Activated naive CD4-positive, alpha-beta T cell (primary cell): ENCODE results near the gene PPDPF.
"Not testable (repeated sequence)": the region's sequence is repeated elsewhere in the genome, so short reads cannot be mapped to it uniquely, and the experiment has no call there.

Experiments
- DNase-seq, 4 experiments: peaks; one replicate each; lab custom pipeline; 2025; lab: John Stamatoyannopoulos, UW

The PPDPF gene

DNA sequence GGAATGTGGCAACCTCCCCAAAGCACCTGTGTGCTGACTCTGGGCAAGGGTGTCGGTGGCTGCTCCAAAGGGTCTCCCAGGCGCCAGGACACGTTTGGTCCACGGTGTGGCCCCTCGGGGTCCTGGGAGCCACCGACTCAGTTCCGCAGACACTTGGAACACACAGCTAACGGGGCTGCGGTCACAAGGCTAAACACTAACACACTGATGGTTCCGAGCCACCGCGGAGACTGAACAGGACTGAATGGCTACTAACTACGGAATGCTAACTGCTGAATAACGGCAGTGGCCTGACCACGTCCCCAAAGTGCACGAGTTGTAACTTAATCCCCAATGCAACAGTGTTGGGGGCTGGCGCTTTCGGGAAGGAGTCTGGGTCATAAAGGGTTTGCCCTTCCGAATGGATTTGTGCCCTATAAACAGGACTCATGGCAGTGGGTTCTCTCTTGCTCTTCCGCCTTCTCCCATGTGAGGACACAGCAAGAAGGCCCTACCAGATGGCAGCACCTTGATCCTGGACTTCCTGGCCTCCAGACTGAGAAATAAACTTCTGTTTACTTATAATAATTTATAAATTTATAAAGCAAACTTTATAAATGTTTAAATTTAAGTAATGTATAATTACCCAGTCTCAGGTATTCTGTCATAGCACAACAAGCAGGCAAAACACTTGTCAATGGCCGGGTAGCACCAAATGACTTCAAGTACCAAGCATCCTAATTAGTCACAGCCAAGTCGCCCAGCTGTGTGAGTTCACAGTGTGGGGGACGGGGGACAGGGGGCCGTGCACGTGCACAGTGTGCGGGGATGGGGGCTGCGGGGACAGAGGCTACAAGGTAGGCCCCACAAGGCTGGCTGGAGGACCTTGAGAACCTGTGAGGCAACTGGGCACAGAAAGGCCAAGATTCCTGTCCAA is 19.4 kb upstream of the PPDPF start:
- no peak for DNase-seq

DNA sequence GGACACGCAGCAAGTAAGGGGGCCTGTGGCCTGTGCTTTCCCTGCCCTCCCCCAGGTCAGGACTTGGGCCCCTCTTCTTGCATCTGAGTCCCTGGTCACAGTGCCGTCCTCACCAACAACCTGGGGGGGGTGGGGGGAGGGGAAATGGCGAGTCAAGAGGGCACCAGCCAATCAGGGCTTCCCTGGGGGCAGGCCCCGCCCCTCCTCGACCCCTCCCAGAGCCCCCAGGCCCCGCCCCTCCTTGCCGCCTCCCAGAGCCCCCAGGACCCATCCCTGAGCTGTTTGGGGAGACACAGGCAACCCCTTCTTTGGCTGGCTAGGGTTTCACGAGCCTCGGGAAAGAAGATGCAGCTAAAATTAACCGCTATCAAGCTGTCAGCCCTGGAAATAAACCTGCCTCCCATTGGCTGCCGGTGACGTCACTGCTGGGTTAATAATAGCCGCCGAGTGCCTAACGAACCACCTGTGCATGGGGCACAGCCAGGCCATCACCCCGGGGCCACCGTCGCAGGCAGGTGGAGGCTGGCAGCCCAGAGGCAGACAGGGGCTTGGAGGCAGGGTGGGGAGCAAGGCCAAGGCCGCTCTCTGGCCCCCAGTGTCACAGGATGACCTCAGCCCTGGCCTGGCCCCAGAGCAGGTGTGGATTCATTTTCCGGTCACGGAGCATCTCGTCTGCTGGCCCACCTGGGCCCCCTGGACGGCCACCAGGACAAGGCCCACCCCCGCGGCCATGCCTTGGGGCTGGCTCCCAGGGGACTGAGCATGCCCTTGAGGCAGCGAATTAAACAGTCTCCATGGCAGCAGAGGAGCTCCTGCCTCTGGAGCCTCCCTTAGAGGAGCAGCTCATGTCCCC is 18.5 kb upstream of the PPDPF start:
- no peak for DNase-seq

DNA sequence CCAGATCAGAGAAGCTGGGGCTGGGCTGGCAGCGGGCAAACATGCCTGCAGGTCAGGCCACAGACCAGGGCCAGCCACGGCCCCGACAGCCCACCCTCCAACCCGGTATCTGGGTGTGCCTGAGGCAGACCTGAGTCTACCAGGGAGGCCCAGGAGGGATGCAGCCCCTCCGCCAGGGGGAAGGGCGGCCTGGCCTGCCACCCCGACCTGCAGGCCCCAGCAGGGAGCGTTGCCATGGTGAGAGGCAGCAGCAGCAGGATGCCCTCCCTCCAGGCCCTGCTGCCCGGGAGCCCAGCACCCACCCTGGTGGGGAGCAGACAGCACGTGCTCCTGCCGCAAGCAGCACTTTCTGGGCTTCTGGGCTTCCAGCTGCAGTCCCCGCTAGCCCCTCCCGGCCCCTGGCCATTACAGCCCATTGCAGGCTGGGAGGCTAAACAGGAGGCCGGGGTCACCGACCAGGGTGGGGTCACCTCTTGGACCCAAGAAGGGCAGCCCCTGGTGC is 17.8 kb upstream of the PPDPF start:
- DNase-seq, result no peak

DNA sequence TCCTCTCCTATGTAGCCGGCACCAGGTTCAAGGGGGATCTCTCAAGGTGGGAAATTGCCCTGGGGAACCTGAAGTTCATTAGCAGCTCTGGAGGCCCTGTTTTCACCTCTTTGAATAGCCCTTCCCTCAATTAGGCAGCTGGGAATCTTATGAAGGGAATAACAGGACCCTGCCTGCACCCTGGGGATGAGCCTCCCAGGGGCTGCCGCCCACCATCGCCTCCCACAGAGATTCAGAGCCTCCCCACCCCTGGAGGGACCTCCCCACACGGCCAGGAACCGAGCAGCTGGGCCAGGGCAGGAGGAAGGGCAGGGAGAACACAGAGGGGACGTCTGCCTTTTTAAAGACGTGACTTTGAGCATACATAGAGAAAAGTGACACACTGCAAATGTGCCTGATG is 17.0 kb upstream of the PPDPF start:
- DNase-seq, result no peak

DNA sequence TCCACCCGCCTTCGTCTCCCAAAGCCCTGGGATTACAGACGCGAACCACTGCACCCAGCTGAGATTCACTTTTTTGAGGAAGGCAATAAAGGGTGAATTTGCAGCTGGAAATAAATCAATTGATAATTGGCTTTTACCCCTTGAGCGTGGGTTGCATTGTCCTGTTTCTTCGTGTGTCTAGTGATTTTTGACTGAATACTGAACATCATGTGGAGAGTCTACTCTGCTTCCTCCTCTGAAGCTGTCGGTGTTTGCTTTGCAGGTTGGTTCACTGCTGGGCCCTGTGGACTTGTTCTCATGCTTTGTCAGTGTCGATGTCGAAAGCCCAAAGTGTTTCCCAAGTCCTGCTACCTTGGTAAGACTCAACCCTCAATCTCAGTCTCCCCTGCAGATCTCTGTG is 15.9 kb upstream of the PPDPF start:
- no peak for DNase-seq

DNA sequence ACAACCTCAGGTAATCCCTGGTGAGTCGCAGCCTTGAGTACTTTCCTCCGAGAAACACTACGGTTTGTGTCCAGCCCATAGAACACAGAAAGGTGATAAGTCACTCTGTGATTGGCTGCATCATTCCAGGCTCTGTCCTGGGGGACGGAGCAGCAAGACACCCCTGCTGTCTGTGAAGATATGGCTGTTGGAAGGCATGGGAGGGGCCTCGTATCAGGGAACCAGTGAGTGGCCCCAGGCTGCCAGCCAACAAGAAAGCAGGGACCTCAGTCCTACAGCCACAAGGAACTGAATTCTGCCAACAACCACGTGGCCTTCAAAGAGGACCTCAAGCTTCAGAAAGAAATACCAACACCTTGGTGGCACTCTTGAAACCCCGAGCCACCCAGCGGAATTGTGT is 15.3 kb upstream of the PPDPF start:
- DNase-seq, result no peak

DNA sequence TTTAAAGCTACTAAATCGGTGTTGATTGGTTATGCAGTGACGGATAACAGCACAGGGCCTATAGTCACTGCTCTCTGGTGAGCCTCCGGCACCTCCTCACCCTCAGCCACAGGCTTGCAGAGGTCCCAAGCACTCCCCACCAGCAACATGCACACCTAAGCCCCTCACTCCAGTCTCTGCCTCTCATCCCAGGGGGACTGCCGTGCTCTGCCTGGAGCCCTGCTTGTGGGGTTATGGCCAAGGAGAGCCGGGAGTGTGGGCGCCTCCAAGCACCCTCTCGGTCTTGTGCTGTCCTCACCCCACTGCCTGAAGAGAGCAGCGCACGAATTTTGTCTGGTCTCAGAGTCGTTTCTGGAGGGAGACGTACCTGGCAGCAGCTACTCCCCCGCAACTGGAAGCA is 14.8 kb upstream of the PPDPF start:
- no peak for DNase-seq

DNA sequence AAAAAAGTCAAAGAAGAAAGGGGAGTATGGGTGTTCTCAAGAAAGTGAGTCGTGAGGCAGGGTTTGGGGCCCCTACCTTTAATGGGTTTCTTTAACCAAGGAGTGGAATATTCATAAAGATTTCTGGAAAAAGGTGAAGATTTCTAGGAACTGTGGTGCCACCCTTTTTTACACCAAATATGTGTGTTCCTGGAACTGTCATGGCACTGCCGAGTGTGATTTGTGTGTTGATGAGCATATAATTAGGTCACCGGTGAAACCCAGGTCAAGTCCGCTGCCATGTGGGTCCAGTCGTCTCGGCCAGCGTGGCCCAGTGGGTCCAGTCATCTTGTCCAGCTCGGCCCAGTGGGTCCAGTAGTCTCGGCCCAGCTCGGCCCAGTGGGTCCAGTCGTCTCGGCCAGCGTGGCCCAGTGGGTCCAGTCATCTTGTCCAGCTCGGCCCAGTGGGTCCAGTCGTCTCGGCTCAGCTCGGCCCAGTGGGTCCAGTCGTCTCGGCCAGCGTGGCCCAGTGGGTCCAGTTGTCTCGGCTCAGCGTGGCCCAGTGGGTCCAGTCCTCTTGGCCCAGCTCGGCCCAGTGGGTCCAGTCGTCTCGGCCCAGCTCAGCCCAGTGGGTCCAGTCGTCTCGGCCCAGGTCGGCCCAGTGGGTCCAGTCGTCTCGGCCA is 13.4 kb upstream of the PPDPF start:
- no peak for DNase-seq

DNA sequence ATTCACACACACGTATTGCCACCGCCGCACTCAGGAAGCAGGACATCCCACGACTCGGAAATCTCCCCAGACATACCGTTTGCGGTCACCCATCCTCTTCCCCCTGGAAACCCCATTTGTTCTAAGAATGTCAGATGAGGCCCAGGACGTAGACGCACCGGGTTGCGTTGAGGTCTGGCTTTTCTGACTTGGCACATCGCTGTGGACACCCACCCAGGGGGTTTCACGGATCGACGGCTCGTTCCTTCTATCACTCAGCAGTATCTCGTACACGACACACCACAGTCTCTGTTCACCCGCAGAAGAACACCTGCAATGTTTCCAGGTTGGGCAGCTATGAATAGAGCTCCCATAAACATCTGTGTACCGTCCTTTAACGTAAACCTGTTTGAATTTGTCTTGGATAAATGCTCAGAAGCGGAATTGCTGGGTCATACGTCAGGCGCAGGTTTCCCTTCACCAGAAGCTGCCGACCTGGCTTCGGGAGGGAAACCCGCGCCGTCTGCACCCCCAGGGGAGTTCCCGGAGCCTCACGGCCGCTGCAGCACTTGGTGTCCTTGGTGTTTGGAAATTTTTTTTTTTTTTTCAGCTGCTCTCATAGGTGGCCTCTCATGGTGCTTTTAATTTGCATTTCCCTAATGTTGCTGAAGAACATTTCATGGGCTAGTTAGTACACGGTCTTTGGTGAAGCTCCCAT is 12.3 kb upstream of the PPDPF start:
- DNase-seq, result no peak

DNA sequence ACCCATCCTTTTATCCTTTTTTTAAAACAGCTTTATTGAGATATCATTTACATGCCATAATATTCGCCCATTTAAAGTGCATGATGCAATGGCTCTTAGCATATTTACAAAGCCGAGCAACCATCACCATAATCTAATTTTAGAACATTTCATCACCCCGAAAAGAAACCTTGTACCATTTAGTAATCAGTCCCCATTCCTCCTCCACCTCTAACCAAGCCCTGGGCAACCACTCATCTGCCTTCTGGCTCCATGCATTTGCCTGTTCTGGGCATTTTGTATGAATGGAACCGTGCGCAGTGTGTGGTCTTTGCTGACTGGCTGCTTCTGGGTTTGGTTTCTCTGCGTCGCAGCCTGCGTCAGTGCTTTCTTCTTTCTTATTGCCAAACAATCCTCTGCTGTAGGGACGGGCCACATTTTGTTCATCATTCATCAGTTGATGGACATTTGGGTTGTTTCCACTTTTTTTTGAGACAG is 11.4 kb upstream of the PPDPF start:
- DNase-seq, result no peak

DNA sequence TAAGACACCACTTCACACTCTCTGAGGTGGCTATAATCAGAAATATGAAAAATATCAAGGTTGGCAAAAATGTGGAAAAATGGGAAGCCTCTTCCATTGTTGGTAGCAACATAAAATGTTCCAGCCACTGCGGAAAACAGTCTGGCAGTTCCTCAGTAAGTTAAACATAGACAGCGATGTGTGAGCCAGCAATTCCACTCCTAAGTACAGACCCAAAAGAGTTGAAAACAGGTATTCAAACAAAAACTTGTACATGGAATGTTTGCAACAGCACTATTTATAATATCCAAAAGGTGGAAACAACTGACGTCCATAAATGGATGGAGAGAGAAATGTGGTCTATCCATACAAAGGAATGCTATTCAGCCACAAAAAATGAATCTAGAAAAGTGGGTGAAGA is 7.4 kb upstream of the PPDPF start:
- no peak for DNase-seq

DNA sequence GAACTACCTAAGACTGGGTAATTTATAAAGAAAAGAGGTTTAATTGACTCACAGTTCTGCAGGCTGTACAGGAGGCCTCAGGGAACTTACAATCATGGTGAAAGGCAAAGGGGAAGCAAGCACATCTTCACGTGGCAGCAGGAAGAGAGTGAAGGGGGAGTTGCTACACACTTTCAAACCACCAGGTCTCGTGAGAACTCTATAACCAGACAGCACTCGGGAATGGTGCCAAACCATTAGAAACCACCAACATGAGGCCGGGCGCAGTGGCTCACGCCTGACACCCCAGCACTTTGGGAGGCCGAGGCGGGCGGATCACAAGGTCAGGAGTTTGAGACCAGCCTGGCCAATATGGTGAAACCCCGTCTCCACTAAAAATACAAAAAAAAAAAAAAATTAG is 6.0 kb upstream of the PPDPF start:
- not testable (repeated sequence) for DNase-seq

DNA sequence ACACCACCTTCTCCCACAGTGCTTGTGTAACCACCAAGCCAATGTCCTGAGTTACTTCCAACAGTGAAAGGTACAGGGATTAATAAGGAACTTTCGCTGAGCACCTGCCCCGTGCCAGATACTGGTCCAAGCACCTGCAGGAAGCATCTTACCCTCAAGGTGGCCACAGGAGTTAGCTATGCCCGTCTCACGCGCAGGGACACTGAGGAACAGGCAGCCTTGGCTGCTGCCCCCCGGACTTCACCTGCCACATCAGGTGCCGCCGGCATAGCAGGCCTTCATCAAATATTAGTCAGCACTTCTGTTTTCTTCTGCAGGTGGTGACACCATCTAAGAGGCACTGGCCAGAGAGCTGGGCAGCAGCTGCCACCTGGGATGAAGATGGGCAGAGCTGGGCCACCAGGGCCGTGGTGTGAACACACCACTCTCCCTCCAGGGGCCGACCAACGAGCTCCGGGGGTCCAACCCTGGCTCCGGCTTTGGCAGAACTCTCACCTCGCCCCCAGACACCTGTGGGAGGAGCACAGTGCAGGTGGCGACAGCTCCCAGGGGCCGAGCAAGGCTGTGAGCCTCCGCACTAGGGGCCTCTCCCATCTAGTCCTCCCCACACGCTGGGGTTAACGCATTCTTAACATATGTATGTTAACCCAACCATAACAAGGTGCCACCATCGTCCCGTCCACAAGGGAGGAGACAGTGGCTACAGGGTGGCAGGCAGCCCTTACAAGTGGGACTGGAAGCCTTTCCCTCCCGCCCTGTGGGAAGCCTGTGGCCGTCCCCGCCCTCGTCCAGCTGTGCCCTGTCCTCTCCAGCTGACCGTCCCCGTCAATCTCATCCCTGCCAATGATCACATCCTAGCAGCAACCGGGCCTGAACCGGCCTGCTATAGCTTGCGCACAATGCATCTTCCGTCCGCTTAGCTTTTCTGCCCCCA is 2.9 kb upstream of the PPDPF start:
- DNase-seq, result no peak

DNA sequence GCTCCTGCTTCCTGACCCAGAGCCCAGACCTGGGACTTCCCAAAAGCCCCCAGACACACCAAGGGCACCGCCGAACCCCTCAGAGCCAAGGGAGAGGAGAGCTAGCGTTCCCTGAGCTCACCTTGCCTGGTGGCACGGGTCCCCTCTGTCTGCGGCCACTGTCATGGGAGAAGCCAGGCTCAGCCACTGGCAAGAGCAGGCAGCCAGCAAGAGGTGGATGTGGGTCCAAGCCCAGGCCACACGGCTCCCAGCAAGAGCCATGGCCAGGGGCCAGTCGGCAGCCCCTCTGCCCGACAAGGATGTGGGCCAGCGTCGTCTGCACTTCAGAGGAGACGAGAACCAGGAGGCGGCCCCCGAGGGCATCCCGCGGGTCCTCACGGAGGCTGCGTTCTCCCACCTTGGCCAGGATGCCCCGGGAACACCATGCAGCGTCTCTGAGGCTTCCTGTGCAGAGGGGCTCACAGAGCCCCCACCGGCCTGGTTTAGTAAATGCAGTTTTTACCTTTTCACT is 2.2 kb upstream of the PPDPF start:
- DNase-seq, result no peak

DNA sequence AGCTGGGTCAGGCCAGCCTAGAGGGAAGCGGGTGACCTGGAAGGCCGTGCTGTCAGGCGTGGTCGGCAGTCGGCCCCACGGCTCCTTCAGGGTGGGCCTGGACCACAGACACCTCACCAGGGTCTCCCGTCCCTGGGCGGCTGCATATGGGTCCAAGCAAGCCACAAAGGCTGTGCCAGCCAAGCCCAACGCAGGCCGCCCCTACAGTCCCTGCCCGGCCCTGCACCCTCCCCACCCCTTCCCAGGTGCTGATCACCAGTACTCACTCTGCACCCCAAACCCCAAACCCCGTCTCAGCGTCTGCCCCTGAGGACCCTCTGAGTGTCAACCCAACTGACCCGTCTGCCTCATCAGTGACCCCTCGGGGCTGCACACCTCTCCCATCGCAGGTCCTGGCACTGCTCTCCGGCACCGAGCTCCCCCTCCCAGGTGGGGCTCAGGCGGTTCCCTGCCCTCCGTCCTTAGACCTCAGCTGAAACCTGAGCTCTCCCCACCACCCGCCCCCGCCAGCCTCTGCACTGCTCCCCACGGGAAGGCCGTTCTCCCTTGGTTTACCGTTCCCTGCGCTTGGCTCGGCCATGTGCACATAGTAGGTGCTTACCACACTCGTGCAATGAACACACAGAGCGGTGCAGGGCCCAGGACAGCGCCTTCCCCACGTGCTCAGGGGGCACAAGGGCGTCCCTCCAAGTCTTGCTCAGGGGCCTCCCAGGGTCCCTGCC is 1.5 kb upstream of the PPDPF start:
- no peak for DNase-seq

DNA sequence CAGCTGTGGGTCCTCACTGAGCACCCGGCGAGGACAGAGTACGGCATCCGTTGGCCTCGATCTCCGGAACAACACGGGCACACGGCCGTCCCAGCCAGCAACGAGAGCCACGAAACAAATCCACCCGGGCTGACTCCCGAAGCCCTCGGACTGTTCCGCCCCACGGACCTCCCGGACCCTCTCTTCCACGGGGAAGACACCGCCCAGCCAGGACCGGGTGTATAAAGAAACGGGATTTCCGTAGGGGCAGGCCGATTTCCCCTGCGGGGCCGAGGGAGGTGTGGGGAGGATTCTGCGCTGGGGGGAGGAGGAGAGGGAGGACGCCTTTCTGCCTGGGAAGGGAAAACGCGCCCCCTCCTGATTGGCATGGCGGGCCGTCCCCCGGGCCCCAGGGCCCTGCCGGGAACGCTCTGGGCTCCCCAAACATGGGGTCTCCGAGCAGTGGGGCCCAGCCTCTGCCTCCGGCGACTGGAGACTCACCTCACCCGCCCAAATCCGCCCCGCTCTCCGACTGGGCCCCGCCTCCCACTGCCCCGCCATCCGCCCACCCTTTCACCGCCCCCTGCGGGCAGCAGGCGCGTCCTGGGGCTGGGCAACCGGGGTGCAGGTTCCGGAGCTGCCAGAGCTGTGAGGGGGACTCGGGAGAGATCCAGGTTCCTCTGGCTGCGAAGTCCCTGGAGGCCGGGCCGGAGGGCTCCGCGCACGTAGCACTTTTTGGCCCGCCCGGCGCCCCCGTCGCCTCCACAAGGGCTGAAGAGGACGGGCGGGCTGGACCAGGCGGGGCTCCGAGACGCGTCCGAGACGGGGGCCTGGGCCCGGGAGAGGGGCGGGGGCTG is 679 bp upstream of the PPDPF start:
- DNase-seq, result peak in 2 of 4 experiments; percentile 44 to 58

DNA sequence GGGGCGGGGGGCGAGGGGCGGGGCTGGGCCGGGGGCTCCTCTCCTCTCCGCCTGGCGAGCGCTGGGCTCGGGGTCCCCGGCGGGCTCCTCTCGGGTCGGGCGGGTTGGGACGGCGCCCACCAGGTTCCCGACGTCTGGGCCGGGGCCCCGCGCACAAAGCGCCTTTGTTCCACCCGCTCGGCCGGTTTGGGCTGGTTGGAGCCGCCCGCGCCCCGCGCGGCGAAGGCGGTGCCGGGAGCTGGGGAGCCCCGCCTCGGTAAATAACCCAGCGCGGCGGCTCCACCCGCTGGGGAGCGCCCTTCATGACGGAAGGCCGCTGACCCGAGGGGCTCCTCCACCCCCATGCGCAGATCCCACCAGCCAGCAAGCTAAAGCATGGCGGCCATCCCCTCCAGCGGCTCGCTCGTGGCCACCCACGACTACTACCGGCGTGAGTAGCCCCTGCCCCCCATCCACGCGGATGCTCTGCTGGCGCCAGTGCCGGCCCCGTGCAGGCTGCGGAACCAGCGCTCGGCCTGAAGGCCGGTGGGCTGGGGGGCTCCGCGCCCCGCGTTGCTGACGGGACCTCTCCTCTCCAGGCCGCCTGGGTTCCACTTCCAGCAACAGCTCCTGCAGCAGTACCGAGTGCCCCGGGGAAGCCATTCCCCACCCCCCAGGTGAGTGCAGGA is 503 bp downstream of the PPDPF start:
- peak; percentile 33 to 75 (median 48) for DNase-seq

DNA sequence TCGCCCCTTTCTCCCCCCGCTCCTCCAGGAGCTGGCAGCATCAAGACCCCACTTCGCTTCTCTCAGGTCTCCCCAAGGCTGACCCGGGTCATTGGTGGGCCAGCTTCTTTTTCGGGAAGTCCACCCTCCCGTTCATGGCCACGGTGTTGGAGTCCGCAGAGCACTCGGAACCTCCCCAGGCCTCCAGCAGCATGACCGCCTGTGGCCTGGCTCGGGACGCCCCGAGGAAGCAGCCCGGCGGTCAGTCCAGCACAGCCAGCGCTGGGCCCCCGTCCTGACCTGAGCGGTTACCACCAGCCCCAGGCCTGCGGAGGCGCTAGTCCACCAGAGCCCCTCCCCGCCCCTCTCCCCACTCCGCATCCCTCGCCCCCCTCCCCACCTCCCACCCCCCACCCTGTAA is 1.0 kb downstream of the PPDPF start:
- DNase-seq, result no peak
